Ishikawa (cell line): Measurements from ENCODE around the gene VIPR2.

Experiments
- CEBPB ChIP-seq: IDR thresholded peaks from 2 replicates; pipeline ENCODE4 v1.6.1; 2012
- CREB1 ChIP-seq: IDR thresholded peaks from 2 replicates; pipeline ENCODE4 v1.6.1; 2012; ENCODE audit warnings: low read depth
- EGR1 ChIP-seq: IDR thresholded peaks from 2 replicates; pipeline ENCODE4 v1.6.1; 2012
- EP300 ChIP-seq: IDR thresholded peaks from 2 replicates; pipeline ENCODE4 v1.6.1; 2012; ENCODE audit warnings: borderline replicate concordance
- FOXM1 ChIP-seq: IDR thresholded peaks from 2 replicates; pipeline ENCODE4 v1.6.1; 2012; ENCODE audit warnings: low read depth, borderline replicate concordance
- MAX ChIP-seq: IDR thresholded peaks from 2 replicates; pipeline ENCODE4 v1.6.1; 2012
- NFIC ChIP-seq: IDR thresholded peaks from 2 replicates; pipeline ENCODE4 v1.6.1; 2012
- RAD21 ChIP-seq: IDR thresholded peaks from 2 replicates; pipeline ENCODE4 v1.6.1; 2012; ENCODE audit warnings: low read depth
- REST ChIP-seq: IDR thresholded peaks from 2 replicates; pipeline ENCODE4 v1.6.1; 2012; ENCODE audit warnings: low read depth, mild to moderate bottlenecking
- TAF1 ChIP-seq: IDR thresholded peaks from 2 replicates; pipeline ENCODE4 v1.6.1; 2012; ENCODE audit warnings: low read depth, mild to moderate bottlenecking
- TCF12 ChIP-seq: IDR thresholded peaks from 2 replicates; pipeline ENCODE4 v1.6.1; 2012; ENCODE audit warnings: low read depth
- TEAD4 ChIP-seq: IDR thresholded peaks from 2 replicates; pipeline ENCODE4 v1.6.1; 2012
- USF1 ChIP-seq: IDR thresholded peaks from 2 replicates; pipeline ENCODE4 v1.6.1; 2012
- YY1 ChIP-seq: IDR thresholded peaks from 2 replicates; pipeline ENCODE4 v1.6.1; 2012; ENCODE audit warnings: low read depth
- ZBTB7A ChIP-seq: IDR thresholded peaks from 2 replicates; pipeline ENCODE4 v1.6.1; 2012; ENCODE audit warnings: low read depth

The VIPR2 gene

GRCh38 chr7:159127691-159128642 is 16.7 kb downstream of the VIPR2 start:
- TF ChIP-seq EGR1 (no peak), ZBTB7A (no peak), EP300 (no peak), REST (no peak), MAX (no peak), NFIC (no peak), TAF1 (no peak), TEAD4 (no peak), RAD21 (no peak), TCF12 (no peak)

- TF ChIP-seq CREB1 (no peak), FOXM1 (no peak)
Observed at GRCh38 chr7:159126311-159127260, 18.1 kb downstream of the VIPR2 start.

- TF ChIP-seq CEBPB (no peak), EGR1 (no peak), REST (no peak), FOXM1 (no peak), USF1 (no peak)
Observed at GRCh38 chr7:159125955-159126270, 18.8 kb downstream of the VIPR2 start.

GRCh38 chr7:159125104-159125954 is 19.3 kb downstream of the VIPR2 start:
- TF ChIP-seq EP300: no peak
- TF ChIP-seq NFIC: no peak
- TF ChIP-seq RAD21: no peak
- TF ChIP-seq EGR1: no peak
- TF ChIP-seq YY1: no peak

GRCh38 chr7:159122276-159122675 is 22.4 kb downstream of the VIPR2 start:
- TF ChIP-seq TCF12 (no peak), EP300 (no peak), NFIC (no peak), ZBTB7A (no peak), YY1 (no peak), EGR1 (no peak), MAX (no peak)

GRCh38 chr7:159121476-159121875 is 23.2 kb downstream of the VIPR2 start:
- TF ChIP-seq CEBPB (no peak), REST (no peak), RAD21 (no peak), FOXM1 (no peak), CREB1 (no peak), TCF12 (no peak), ZBTB7A (no peak), EP300 (no peak), TAF1 (no peak), EGR1 (no peak)
